DOHH2 (cell line): ENCODE results near the gene PDCD7.
"Not testable (repeated sequence)": the region's sequence is repeated elsewhere in the genome, so short reads cannot be mapped to it uniquely, and the experiment has no call there.

Experiments
- H3F3A ChIP-seq: fragments of 200-600 bp; sonication (generic), shearing (Covaris generic); 2 replicates; pipeline ENCODE4 v1.6.0; 2016; ENCODE audit warnings: antibody characterized with exemption, mild to moderate bottlenecking; ENCODE audit not compliant: control insufficient read depth, insufficient read depth
- H3K27ac ChIP-seq: fragments of 200-600 bp; sonication (generic); 2 replicates; pipeline ENCODE4 v1.5.1; 2014; ENCODE audit warnings: low read depth, mild to moderate bottlenecking, low read length, moderate library complexity
- H3K27me3 ChIP-seq: fragments of 200-600 bp; sonication (generic); 2 replicates; pipeline ENCODE4 v1.6.1; 2014; ENCODE audit warnings: mild to moderate bottlenecking, low read length, mixed read lengths; ENCODE audit not compliant: control insufficient read depth
- H3K36me3 ChIP-seq: fragments of 200-600 bp; sonication (generic); 2 replicates; pipeline ENCODE4 v1.6.1; 2014; ENCODE audit warnings: mild to moderate bottlenecking, low read length, moderate library complexity, mixed read lengths; ENCODE audit not compliant: control insufficient read depth
- H3K4me1 ChIP-seq: fragments of 200-600 bp; sonication (generic); 2 replicates; pipeline ENCODE4 v1.6.1; 2014; ENCODE audit warnings: mild to moderate bottlenecking, low read length, mixed read lengths; ENCODE audit not compliant: control insufficient read depth
- H3K4me2 ChIP-seq: fragments of 200-600 bp; sonication (generic); 2 replicates; pipeline ENCODE4 v1.6.0; 2014; ENCODE audit warnings: mild to moderate bottlenecking, low read length, moderate library complexity
- H3K4me3 ChIP-seq: fragments of 200-600 bp; sonication (generic); 2 replicates; pipeline ENCODE4 v1.5.1; 2014; ENCODE audit warnings: mild to moderate bottlenecking, low read length, mixed read lengths
- H3K79me2 ChIP-seq: fragments of 200-600 bp; sonication (generic); 2 replicates; pipeline ENCODE4 v1.6.1; 2014; ENCODE audit warnings: mild to moderate bottlenecking, low read length, mixed read lengths; ENCODE audit not compliant: control insufficient read depth
- H3K9me2 ChIP-seq: fragments of 200-600 bp; sonication (generic); replicated peaks from 2 replicates; pipeline ENCODE4 v1.6.1; 2014; ENCODE audit warnings: mild to moderate bottlenecking, low read length, mixed read lengths; ENCODE audit not compliant: control insufficient read depth
- H3K9me3 ChIP-seq: fragments of 200-600 bp; sonication (generic); 2 replicates; pipeline ENCODE4 v1.6.1; 2014; ENCODE audit warnings: antibody characterized with exemption, low read length, mixed read lengths; ENCODE audit not compliant: control insufficient read depth, insufficient read depth
- H4K20me1 ChIP-seq: fragments of 200-600 bp; sonication (generic); 2 replicates; pipeline ENCODE4 v1.6.0; 2014; ENCODE audit warnings: low read depth, mild to moderate bottlenecking, antibody characterized with exemption, low read length, moderate library complexity; ENCODE audit not compliant: control insufficient read depth, insufficient read depth
- EZH2phosphoT487 ChIP-seq: fragments of 200-600 bp; sonication (generic); IDR thresholded peaks from 2 replicates; pipeline ENCODE4 v1.6.1; 2017; ENCODE audit warnings: borderline replicate concordance, mild to moderate bottlenecking, antibody characterized with exemption, low read length, moderate library complexity, mixed read lengths
- TF ChIP-seq, protein P1 (sequence below): fragments of 200-600 bp; sonication (generic); IDR thresholded peaks from one replicate; pipeline ENCODE4 v1.5.1; 2014; ENCODE audit warnings: antibody characterized with exemption, mild to moderate bottlenecking, low read depth, low read length; ENCODE audit not compliant: poor library complexity, severe bottlenecking

The PDCD7 gene

DNA sequence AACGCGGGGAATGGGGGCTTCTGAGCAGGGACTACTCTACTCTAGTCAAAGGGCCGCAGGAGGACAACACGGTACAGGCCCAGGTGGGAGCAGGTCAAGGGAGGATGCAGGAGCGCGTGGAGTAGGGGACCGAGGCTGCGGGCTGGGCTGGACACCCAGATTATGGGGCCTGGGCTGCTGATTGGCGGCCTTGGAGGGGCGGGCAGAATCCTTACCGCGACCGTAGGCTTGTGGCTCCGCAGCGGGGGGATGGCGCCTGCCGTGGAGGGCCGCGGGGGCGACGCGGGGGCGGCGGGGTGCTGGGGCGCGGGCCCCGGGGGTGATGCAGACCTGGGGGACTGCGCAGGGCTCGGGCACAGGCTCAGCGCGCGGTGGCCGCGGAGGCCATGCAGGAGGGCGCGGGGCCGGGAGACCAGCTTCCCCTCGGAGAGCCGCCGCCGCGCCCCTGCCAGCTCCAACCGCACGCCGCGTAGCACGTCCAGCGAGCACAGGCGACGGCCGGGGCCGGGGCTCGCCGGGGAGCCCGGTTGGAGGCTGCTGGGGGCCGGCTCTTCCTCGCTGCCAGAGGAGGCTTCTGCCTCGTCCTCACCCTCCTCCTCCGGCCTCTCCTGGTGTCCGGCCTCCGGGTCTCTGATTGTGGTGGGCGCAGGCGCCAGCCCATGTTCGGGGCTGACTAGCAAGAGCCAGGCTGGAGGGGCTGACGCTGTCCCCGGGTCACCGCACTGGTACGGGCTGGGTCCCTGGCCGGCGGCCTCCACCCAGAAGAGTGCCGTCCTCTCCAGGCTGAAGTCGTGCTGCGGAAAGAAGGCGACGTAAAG lies 31.5 kb downstream of the PDCD7 start:
- H3K4me2 ChIP-seq, result no peak overlapping the region
- no peaks in the 10 kb centered on the region for H3K9me2 ChIP-seq
- H3K27me3 ChIP-seq, result no peaks in the 10 kb centered on the region
- no peaks in the 10 kb centered on the region for H3K4me1 ChIP-seq
- H3K79me2 ChIP-seq, result no peaks in the 10 kb centered on the region
- TF ChIP-seq, protein P1, sequence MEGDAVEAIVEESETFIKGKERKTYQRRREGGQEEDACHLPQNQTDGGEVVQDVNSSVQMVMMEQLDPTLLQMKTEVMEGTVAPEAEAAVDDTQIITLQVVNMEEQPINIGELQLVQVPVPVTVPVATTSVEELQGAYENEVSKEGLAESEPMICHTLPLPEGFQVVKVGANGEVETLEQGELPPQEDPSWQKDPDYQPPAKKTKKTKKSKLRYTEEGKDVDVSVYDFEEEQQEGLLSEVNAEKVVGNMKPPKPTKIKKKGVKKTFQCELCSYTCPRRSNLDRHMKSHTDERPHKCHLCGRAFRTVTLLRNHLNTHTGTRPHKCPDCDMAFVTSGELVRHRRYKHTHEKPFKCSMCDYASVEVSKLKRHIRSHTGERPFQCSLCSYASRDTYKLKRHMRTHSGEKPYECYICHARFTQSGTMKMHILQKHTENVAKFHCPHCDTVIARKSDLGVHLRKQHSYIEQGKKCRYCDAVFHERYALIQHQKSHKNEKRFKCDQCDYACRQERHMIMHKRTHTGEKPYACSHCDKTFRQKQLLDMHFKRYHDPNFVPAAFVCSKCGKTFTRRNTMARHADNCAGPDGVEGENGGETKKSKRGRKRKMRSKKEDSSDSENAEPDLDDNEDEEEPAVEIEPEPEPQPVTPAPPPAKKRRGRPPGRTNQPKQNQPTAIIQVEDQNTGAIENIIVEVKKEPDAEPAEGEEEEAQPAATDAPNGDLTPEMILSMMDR, result peak; percentile 4
- no peak for TF ChIP-seq EZH2phosphoT487
- H3K36me3 ChIP-seq, result peaks cover 44% of the 10 kb centered on the region
- no peaks in the 10 kb centered on the region for H4K20me1 ChIP-seq
- no peak overlapping the region for H3K27ac ChIP-seq
- H3F3A ChIP-seq, result no peaks in the 10 kb centered on the region
- H3K9me3 ChIP-seq, result no peaks in the 10 kb centered on the region
- no peak overlapping the region for H3K4me3 ChIP-seq

DNA sequence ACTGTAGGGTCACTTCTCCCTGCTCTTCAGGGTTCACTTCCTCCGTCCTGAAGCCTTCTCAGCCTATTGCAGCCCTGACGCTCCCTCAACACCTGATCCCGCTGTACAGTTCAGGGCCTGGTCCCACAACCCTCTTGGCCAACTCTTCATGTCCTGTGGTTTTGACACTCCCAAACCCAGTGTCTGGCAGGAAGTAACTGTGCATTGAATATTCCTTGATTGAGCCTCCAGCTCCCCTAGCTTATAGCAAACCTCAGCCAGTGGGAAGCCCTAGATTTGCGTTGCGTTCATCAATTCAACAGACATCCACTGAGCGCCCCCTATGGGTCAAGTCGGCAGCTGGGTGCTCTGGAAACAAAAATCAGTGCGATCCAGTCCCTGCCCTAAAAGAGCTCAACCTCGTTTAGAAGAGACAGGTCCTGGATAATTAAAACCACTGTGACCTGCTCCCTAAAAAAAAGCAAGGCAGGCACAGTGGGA lies 32.2 kb downstream of the PDCD7 start:
- H3K9me3 ChIP-seq, result no peaks in the 10 kb centered on the region
- no peaks in the 10 kb centered on the region for H3K79me2 ChIP-seq
- H3K27ac ChIP-seq, result no peak overlapping the region
- no peaks in the 10 kb centered on the region for H3F3A ChIP-seq
- H3K4me1 ChIP-seq, result no peaks in the 10 kb centered on the region
- H3K9me2 ChIP-seq, result no peaks in the 10 kb centered on the region
- H3K4me3 ChIP-seq, result no peak overlapping the region
- no peaks in the 10 kb centered on the region for H3K27me3 ChIP-seq
- no peaks in the 10 kb centered on the region for H4K20me1 ChIP-seq
- TF ChIP-seq, protein P1, result peak; percentile 96
- no peak for TF ChIP-seq EZH2phosphoT487
- peaks cover 44% of the 10 kb centered on the region for H3K36me3 ChIP-seq
- H3K4me2 ChIP-seq, result no peak overlapping the region

DNA sequence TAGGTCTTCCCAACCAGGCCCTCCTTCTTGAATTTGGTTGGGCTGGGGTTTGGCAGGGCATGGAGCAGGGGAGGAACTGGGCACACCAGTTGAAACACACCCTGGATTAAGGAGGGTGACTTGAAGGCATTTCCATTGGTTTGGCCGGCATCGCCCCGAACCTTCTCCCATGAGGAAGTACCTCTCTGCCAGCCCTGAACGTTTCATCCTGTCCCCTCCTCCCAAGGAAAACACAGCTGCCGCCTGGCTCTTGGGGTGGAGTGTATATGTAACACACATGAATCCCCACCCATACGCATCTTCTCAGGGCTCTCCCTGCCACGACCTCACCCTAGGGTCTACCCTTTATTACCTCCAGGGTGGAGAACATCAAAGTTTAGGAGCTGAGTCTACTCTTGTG lies 33.2 kb downstream of the PDCD7 start:
- Histone ChIP-seq H4K20me1 (no peaks in the 10 kb centered on the region), H3K27me3 (no peaks in the 10 kb centered on the region), H3F3A (no peaks in the 10 kb centered on the region), H3K79me2 (no peaks in the 10 kb centered on the region), H3K9me2 (no peaks in the 10 kb centered on the region), H3K4me3 (no peak overlapping the region), H3K9me3 (no peaks in the 10 kb centered on the region), H3K36me3 (peaks cover 41% of the 10 kb centered on the region), H3K27ac (no peak overlapping the region), H3K4me1 (no peaks in the 10 kb centered on the region), H3K4me2 (no peak overlapping the region)
- no peak for TF ChIP-seq EZH2phosphoT487
- TF ChIP-seq, protein P1, result no peak

DNA sequence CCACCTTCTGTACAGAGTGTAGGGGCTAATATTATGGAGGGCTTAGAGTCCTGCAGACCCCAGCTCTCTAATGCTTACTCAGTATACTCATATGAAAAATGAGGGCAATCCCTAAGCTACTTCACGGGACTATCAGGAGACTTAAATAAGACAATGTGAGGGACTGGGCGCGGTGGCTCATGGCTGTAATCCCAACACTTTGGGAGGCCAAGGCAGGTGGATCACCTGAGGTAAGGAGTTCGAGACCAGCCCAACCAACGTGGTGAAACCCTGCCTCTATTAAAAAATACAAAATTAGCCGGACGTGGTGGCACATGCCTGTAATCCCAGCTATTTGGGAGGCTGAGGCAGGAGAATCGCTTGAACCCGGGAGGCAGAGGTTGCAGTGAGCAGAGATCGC lies 33.8 kb downstream of the PDCD7 start:
- H3K79me2 ChIP-seq, H3K4me3 ChIP-seq, H3K4me1 ChIP-seq, H3K27ac ChIP-seq, H3K27me3 ChIP-seq, H3K4me2 ChIP-seq, H3K9me3 ChIP-seq, H3F3A ChIP-seq, H4K20me1 ChIP-seq, H3K9me2 ChIP-seq: not testable (repeated sequence)
- peaks cover 41% of the 10 kb centered on the region for H3K36me3 ChIP-seq
